DMS53 treated with DMSO at 0.1 percent for 48 hours (cell line): ENCODE results near the gene LDLR.
"Not testable (repeated sequence)": the region's sequence is repeated elsewhere in the genome, so short reads cannot be mapped to it uniquely, and the experiment has no call there.

ENCODE experiments used
- DNase-seq: peaks from one replicate; lab custom pipeline; 2025; ENCODE audit not compliant: unreplicated experiment; lab: John Stamatoyannopoulos, UW

The LDLR gene

DNA sequence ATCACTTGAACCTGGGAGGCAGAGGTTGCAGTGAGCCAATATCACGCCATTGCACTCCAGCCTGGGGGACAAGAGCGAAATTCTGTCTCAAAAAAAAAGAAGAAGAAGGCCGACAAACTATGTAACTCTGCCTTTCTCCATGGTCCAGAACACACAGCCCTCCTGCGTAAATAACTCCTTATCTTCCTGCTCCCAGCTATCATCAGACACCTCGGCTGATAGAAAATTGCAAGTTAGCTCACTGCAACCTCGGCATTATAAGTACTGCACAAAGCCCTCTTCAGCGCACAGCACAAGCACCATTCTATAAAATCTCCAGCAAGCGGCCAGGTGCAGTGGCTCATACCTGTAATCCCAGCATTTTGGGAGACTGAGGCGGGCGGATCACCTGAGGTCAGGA is 14.4 kb downstream of the LDLR start:
- not testable (repeated sequence) for DNase-seq

DNA sequence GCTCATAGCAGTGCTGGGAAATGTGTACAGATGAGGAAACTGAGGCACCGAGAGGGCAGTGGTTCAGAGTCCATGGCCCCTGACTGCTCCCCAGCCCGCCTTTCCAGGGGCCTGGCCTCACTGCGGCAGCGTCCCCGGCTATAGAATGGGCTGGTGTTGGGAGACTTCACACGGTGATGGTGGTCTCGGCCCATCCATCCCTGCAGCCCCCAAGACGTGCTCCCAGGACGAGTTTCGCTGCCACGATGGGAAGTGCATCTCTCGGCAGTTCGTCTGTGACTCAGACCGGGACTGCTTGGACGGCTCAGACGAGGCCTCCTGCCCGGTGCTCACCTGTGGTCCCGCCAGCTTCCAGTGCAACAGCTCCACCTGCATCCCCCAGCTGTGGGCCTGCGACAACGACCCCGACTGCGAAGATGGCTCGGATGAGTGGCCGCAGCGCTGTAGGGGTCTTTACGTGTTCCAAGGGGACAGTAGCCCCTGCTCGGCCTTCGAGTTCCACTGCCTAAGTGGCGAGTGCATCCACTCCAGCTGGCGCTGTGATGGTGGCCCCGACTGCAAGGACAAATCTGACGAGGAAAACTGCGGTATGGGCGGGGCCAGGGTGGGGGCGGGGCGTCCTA is 15.9 kb downstream of the LDLR start:
- no peak for DNase-seq

DNA sequence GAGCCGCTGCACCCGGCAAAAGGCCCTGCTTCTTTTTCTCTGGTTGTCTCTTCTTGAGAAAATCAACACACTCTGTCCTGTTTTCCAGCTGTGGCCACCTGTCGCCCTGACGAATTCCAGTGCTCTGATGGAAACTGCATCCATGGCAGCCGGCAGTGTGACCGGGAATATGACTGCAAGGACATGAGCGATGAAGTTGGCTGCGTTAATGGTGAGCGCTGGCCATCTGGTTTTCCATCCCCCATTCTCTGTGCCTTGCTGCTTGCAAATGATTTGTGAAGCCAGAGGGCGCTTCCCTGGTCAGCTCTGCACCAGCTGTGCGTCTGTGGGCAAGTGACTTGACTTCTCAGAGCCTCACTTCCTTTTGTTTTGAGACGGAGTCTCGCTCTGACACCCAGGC is 17.2 kb downstream of the LDLR start:
- DNase-seq, result no peak

- DNase-seq, result no peak
Observed at GRCh38 chr19:11108746-11109145, 19.5 kb downstream of the LDLR start.

GRCh38 chr19:11111117-11111770 is 22.0 kb downstream of the LDLR start:
- DNase-seq, result no peak

- no peak for DNase-seq
Observed at GRCh38 chr19:11111771-11112144, 22.5 kb downstream of the LDLR start.

DNA sequence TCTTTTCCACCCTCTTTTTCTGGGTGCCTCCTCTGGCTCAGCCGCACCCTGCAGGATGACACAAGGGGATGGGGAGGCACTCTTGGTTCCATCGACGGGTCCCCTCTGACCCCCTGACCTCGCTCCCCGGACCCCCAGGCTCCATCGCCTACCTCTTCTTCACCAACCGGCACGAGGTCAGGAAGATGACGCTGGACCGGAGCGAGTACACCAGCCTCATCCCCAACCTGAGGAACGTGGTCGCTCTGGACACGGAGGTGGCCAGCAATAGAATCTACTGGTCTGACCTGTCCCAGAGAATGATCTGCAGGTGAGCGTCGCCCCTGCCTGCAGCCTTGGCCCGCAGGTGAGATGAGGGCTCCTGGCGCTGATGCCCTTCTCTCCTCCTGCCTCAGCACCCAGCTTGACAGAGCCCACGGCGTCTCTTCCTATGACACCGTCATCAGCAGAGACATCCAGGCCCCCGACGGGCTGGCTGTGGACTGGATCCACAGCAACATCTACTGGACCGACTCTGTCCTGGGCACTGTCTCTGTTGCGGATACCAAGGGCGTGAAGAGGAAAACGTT is 24.0 kb downstream of the LDLR start:
- DNase-seq, result no peak

- DNase-seq, result no peak
Observed at GRCh38 chr19:11115042-11115441, 25.8 kb downstream of the LDLR start.

- no peak for DNase-seq
Observed at GRCh38 chr19:11115895-11116446, 26.7 kb downstream of the LDLR start.

DNA sequence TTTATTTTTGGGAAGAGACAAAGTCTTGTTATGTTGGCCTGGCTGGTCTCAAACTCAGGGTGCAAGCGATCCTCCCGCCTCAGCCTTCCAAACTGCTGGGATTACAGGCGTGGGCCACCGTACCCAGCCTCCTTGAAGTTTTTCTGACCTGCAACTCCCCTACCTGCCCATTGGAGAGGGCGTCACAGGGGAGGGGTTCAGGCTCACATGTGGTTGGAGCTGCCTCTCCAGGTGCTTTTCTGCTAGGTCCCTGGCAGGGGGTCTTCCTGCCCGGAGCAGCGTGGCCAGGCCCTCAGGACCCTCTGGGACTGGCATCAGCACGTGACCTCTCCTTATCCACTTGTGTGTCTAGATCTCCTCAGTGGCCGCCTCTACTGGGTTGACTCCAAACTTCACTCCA is 27.2 kb downstream of the LDLR start:
- DNase-seq, result no peak

GRCh38 chr19:11121963-11122362 is 32.7 kb downstream of the LDLR start:
- DNase-seq, result not testable (repeated sequence)

DNA sequence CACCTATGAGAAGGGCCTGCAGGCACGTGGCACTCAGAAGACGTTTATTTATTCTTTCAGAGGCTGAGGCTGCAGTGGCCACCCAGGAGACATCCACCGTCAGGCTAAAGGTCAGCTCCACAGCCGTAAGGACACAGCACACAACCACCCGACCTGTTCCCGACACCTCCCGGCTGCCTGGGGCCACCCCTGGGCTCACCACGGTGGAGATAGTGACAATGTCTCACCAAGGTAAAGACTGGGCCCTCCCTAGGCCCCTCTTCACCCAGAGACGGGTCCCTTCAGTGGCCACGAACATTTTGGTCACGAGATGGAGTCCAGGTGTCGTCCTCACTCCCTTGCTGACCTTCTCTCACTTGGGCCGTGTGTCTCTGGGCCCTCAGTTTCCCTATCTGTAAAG is 33.9 kb downstream of the LDLR start:
- no peak for DNase-seq

GRCh38 chr19:11124157-11124556 is 34.9 kb downstream of the LDLR start:
- DNase-seq, result not testable (repeated sequence)

DNA sequence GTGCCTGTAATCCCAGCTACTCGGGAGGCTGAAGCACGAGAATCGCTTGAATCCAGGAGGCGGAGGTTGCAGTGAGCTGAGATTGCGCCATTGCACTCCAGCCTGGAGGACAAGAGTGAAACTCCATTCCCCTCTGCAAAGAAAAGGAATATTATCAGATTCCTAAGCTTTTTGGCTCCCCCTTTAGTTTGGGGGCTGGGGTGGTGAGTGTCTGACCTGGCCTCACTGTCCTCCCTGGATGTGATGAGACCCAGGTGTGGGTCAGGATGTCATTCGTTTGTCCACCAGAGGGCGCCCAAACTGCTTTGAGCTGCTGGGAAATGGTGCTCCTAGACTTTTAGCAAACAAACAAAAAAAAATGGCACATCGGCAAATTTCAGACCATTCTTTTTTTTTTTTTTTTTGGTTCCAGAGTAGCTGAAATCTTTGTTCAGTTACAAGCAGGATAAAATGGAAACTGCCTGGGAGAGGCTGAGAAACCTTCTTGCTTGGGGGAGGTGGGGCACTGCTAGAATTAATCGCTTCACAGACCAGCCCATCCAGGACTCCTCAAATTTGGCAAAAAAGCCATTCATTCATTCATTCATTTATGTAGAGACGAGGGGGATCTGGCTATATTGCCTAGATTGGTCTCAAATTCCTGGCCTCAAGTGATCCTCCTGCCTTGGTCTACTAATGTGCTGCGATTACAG is 36.9 kb downstream of the LDLR start:
- DNase-seq, result peak; percentile 35

GRCh38 chr19:11127905-11128304 is 38.6 kb downstream of the LDLR start:
- DNase-seq, result no peak

- peak; percentile 94 for DNase-seq
Observed at GRCh38 chr19:11130824-11131455, 41.7 kb downstream of the LDLR start.

- no peak for DNase-seq
Observed at GRCh38 chr19:11131471-11131870, 42.2 kb downstream of the LDLR start.

DNA sequence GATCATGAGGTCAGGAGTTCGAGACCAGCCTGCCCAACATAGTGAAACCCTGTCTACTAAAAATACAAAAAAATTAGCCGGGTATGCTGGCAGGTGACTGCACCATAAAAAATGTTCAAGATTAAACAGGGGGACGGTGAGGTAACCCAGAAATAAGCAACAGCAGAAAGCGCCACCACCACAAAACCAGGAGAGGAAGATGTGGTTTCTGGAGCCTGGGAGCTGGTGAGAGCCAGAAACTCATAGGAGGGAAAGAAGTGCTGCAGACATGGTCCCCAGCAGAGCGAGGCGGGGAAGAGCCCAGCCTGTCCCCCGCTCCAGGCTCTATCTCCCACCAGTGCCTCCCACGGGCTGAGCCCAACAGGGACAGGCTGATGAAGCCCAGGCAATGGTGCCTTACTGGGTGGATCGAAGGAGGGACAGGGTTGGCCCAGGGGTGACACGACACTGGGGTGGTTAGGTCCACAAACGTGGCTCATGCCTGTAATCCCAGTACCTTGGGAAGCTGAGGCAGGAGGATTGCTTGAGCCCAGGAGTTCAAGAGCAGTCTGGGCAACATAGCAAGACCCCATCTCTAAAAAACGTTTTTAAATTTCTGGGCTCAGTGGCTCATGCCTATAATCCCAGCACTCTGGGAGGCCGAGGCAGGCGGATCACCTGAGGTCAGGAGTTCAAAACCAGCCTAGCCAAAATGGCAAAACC is 47.3 kb downstream of the LDLR start:
- DNase-seq, result no peak

- peak; percentile 47 for DNase-seq
Observed at GRCh38 chr19:11137542-11138384, 48.5 kb downstream of the LDLR start.
